Renal cortex interstitium (tissue), 15 donors: ENCODE measurements around the gene DNASE1L1. TPM values are rescaled to one million over a fixed set of nuclear protein-coding genes. Genes with fewer than 3 reads are reported as not detected.

Experiments
- DNase-seq, 11 donors: peaks; one replicate each; pipeline ENCODE4 v3.0.0-alpha.2; 2013; ENCODE audit warnings: low read depth in 9 of 11, low spot score in 4 of 11; ENCODE audit errors: extremely low read depth in 1 of 11
- long read RNA-seq, 16 experiments: transcript quantifications; one replicate each; lab custom pipeline, GENCODE V29; 2026
- polyA plus RNA-seq, 3 donors: library from polyadenylated mRNA; unstranded; fragments of 120-200 nt; gene quantifications; one replicate each; pipeline ENCODE4 v1.2.1, GENCODE V29; 2013; ENCODE audit not compliant: insufficient read length in 3 of 3

DNASE1L1 gene
- polyA plus RNA-seq: 10 to 100 TPM; 11.5 to 13.9 (median 12.0) TPM
- long read RNA-seq, donor 1, partial matches to known transcripts: 0 of 3 reads
- long read RNA-seq, donor 1, other reads (novel, unspliced or antisense): 0 of 3 reads
- long read RNA-seq, donor 2, partial matches to known transcripts: 0 of 2 reads
- long read RNA-seq, donor 2, other reads (novel, unspliced or antisense): 0 of 2 reads
- long read RNA-seq, donor 3, partial matches to known transcripts: 6 of 11 reads
- long read RNA-seq, donor 3, other reads (novel, unspliced or antisense): 0 of 11 reads
- long read RNA-seq, donor 4, partial matches to known transcripts: 5 of 7 reads
- long read RNA-seq, donor 4, other reads (novel, unspliced or antisense): 0 of 7 reads
- long read RNA-seq, donor 5, partial matches to known transcripts: 41 of 46 reads
- long read RNA-seq, donor 5, other reads (novel, unspliced or antisense): 0 of 46 reads
- long read RNA-seq, donor 6, partial matches to known transcripts: 8 of 10 reads
- long read RNA-seq, donor 6, other reads (novel, unspliced or antisense): 0 of 10 reads
- long read RNA-seq, donor 7, partial matches to known transcripts: 0 of 2 reads
- long read RNA-seq, donor 7, other reads (novel, unspliced or antisense): 0 of 2 reads
- long read RNA-seq, donor 8, partial matches to known transcripts: 10 of 11 reads
- long read RNA-seq, donor 8, other reads (novel, unspliced or antisense): 0 of 11 reads
- long read RNA-seq, donor 9, partial matches to known transcripts: 0 of 3 reads
- long read RNA-seq, donor 9, other reads (novel, unspliced or antisense): 0 of 3 reads
- long read RNA-seq, donor 10, partial matches to known transcripts: 0 of 3 reads
- long read RNA-seq, donor 10, other reads (novel, unspliced or antisense): 0 of 3 reads
- long read RNA-seq, donor 11, partial matches to known transcripts: 0 of 5 reads
- long read RNA-seq, donor 11, other reads (novel, unspliced or antisense): 0 of 5 reads
- long read RNA-seq, donor 12: 0 reads
- long read RNA-seq, donor 13: 0 reads
- long read RNA-seq, donor 14, partial matches to known transcripts: 0 of 4 reads
- long read RNA-seq, donor 14, other reads (novel, unspliced or antisense): 0 of 4 reads
- long read RNA-seq, donor 15, partial matches to known transcripts: 0 of 3 reads
- long read RNA-seq, donor 15, other reads (novel, unspliced or antisense): 0 of 3 reads
- long read RNA-seq, donor 16, partial matches to known transcripts: 0 of 9 reads
- long read RNA-seq, donor 16, other reads (novel, unspliced or antisense): 0 of 9 reads

GRCh38 chrX:154409222-154409871 is at the start of gene DNASE1L1:
Gene DNASE1L1, minus strand, starts transcription at chrX:154409254. Its CDS starts 3,686 bp downstream, at chrX:154405568.
- no peak for DNase-seq

DNA sequence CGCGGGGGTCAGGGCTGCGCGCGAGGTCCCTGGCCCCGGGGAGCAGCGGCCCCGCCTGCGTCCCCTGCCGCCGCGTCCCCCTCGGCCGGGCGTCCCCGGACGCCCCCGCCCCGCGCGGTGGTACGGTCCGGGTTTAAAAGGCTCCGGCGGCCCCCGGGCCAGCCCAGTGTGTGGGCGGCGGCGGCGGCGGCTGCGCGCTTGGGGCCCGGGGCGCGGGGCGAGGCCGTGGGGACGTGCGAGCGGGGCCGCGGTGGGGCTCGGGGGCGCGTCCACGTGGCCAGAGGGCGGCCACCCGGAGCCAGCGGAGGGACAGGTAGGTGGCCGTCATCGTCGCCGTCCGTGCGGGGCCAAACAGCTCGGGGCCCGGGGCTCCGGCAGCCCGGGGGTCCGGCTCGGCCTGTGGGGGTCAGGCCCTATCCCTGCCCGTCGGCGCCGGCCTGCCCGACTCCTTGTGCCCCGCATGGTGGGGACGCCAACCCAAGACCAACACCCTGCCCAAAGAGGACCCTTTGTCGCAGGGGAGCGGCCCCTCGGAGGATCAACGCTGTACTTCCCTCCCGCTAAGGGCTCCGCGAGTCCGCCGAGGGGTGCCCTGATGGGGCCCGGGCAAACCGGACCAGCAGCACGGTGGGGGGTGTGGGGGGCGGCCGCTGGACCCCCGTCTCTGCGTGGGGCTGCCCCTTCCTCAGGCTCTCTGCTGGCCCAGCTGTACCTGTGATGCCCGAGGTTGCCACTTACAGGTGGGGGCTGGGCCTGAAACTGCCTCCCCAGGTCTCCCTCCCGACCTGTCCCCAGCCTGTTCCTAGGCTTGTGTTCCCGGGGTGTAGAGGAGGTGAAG is 49.3 kb upstream of the DNASE1L1 start, which contains the start of gene PLXNA3:
Gene PLXNA3, plus strand, starts transcription at position 166 of the 838 bp plus-strand sequence. CDS start 1,903 bp downstream, outside the sequence.
- no peak for DNase-seq

DNA sequence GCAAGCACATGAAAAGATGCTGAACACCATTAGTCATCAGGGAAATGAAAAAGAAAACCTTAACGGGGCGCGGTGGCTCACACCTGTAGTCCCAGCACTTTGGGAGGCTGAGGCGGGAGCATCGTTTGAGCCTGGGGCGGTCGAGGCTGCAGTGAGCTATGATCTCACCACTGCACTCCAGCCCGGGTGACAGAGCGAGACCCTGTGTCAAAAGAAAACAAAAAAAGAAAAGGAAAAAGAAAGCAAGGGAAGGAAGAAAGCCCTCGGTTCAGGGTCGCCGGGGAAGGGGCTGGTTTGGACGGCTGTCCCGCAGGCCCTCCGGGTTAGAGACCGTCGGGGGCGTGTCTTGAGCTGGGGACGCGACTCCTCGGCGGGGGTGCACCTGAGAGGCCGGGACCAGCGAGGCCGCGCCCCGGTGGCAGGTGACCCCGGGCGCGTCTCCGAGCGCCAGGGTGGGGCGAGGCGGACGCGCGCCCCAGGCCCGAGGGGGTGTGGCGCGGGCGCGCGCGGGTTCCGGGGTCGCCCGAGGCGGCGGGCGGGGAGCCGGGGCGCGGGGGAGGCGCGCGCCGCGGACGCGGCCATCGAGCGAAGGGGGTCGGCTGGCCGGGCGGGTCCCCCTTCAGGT is 48.5 kb upstream of the DNASE1L1 start:
- no peak for DNase-seq

DNA sequence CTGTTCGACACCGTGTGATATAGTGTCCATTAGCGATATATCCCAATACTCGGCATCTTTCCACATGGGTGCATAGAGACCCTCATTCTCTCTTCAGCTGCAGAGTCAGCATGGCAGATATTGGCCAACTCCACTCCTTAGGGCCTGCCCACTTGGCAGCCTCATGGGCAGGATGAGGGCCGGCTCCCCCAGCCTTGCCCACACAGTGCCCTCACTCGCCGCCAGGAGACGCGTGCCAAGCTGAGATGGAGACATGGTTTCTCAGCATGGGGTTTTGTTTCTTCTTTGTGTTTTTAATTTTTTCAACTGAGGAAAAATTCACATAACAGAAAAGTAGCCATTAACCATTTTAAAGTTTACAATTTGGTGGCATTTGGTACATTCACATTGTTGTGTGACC is 43.8 kb upstream of the DNASE1L1 start:
- DNase-seq: no peak

GRCh38 chrX:154450312-154450711 is 41.3 kb upstream of the DNASE1L1 start:
- no peak for DNase-seq

DNA sequence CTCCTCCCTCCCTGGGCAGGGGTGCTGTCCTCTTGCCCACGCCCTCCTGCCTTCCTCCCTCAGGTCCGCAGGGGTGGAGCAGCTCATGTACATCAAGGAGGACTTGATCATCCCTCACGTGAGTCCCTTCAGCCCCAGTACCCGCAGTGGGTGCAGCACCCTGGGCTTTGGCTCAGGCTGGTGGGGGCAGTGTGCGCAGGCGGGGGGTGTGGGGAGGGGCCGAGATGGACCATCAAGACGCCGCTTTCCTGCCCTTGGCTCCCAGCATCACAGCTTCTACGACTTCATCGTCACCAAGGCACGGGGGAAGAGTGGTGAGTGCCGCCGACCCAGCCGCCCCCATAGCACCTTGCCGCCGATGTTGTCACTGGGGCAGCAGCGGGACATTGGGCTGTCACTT is 40.6 kb upstream of the DNASE1L1 start:
- no peak for DNase-seq

DNA sequence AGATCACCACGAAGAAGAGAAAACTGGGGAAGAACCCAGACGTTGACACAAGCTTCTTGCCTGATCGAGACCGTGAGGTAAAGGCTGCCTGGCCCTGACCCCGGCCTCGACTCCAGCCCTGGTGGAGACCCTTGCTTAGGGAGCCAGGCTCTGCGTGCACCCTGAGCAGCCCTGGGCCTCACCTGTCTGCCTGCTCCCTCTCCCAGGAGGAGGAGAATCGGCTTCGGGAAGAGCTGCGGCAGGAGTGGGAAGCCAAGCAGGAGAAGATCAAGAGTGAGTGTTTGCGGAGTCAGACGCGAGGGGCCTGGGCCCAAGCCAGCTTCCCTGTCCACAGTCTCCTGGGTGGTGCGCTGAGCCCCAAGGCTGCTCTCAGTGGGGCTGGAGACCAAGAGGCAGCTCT is 39.4 kb upstream of the DNASE1L1 start:
- DNase-seq: no peak

DNA sequence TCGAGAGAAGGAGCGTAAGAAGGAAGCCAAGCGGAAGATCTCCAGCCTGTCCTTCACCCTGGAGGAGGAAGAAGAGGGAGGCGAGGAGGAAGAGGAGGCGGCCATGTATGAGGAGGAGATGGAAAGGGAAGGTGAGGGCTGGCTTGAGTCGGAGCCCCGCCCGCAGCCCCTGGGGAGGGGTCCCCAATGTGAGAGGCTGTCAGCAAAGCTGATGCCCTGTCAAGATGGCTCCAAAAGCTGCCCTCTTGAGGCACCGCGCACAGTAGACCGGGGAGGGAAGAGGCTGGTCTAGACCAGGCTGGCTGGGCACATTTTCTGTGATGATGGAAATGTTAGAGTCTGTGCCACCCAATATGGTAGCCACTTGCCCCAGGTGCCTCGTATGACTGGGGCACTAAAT is 37.4 kb upstream of the DNASE1L1 start:
- DNase-seq: no peak

- no peak for DNase-seq
Measured at GRCh38 chrX:154445776-154446175, 36.7 kb upstream of the DNASE1L1 start.

GRCh38 chrX:154444755-154445246 is 35.7 kb upstream of the DNASE1L1 start:
- DNase-seq: no peak

DNA sequence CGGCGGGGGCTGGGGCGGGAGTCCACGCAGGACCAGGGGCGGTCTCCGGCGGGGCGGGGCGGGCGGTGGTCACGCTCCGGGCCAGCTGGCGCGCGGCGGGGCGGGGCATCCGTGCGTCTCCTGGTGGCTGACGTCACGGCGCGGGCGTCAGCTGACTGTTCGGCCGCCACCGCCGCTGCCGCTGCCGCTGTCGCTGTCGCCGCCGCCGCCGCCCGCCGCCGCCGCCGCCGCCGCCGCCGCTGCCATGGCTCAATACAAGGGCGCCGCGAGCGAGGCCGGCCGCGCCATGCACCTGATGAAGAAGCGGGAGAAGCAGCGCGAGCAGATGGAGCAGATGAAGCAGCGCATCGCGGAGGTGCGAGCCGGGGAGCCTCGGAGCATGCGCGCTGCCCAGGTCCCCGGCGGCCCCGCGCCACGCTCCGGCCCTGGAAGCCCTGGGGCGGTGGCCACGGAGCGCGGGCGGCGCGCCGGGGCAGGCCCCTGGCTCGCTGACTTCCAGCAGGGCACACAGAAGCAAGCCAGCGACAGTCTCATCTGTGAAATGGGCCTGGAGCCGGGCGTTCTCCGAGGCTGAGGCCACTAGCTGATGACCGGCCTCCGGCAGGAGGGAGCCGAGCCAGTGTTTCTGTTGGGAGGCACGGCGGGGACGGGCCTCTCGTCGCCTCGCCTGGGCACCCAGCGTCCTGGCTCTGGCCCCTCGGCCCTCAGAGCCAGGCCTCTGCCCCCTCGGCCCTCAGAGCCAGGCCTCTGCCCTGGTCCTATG is 35.1 kb upstream of the DNASE1L1 start, which contains the start of gene FAM50A:
Gene FAM50A, plus strand, starts transcription at position 150 of the 763 bp plus-strand sequence. Its CDS starts 95 bp downstream, at position 245.
- DNase-seq: no peak

DNA sequence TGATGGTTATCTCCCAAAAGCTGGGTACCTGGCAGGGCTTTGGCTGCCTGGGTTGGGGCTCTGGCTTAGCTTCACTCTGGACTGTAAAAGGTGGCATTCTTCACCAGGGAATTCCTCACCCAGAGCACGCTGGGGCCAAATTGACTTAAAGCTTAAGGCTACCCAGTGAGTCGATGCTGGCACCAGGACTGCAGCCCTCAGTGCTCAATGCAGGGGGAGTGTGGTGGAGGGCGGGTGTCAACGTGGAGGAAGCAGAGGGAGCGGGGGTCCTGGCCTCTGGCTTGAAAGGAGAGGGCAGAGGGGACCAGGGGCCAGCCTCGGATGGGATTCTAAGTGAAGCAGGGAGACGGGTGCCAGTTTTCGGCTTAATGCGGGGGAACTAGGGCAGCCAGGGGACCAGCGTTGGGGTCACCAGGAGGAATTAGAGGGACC is 34.4 kb upstream of the DNASE1L1 start:
- no peak for DNase-seq

GRCh38 chrX:154441984-154442707 is 33.1 kb upstream of the DNASE1L1 start:
- no peak for DNase-seq

GRCh38 chrX:154441564-154441963 is 32.5 kb upstream of the DNASE1L1 start:
- DNase-seq: no peak

- DNase-seq: no peak
Measured at GRCh38 chrX:154440623-154441357, 31.7 kb upstream of the DNASE1L1 start.
